PC-3 (cell line): ENCODE data around the gene GOLM1.

ENCODE experiments used
- EZH2 ChIP-seq: fragments of 300-600 bp; sonication (generic); IDR thresholded peaks from one replicate; pipeline ENCODE4 v1.6.1; 2017; ENCODE audit warnings: antibody characterized with exemption, mild to moderate bottlenecking, low read length; ENCODE audit not compliant: unreplicated experiment
- TF ChIP-seq, protein P1 (sequence below): fragments of 300-600 bp; sonication (generic); conservative IDR thresholded peaks from 2 replicates; pipeline ENCODE4 v1.5.1; 2017; ENCODE audit warnings: antibody characterized with exemption, low read depth, mild to moderate bottlenecking, low read length

DNA sequence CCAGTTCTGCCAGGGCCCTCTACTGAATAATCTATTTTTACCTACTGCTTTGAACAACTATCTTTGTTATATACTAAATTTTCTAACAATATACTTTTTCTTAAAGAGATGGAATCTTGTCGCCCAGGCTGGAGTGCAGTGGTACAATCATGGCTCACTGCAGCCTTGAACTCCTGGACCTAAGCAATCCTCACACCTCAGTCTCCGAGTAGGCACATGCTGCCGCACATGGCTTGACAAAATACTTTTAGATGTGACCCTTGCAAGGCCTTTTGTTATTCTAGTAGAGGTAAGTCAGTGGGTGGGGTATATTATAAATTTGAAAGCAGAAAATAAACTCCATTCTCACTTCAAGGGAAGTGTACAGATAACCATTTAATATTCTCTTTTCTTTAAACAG is 7.9 kb downstream of the GOLM1 start:
- TF ChIP-seq, protein P1, sequence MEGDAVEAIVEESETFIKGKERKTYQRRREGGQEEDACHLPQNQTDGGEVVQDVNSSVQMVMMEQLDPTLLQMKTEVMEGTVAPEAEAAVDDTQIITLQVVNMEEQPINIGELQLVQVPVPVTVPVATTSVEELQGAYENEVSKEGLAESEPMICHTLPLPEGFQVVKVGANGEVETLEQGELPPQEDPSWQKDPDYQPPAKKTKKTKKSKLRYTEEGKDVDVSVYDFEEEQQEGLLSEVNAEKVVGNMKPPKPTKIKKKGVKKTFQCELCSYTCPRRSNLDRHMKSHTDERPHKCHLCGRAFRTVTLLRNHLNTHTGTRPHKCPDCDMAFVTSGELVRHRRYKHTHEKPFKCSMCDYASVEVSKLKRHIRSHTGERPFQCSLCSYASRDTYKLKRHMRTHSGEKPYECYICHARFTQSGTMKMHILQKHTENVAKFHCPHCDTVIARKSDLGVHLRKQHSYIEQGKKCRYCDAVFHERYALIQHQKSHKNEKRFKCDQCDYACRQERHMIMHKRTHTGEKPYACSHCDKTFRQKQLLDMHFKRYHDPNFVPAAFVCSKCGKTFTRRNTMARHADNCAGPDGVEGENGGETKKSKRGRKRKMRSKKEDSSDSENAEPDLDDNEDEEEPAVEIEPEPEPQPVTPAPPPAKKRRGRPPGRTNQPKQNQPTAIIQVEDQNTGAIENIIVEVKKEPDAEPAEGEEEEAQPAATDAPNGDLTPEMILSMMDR, result no peak
- no peak for TF ChIP-seq EZH2
